ENCODE data around the gene UPK3A. TPM values are rescaled to one million over a fixed set of nuclear protein-coding genes. Genes with fewer than 3 reads are reported as not detected.

The UPK3A gene
- polyA plus RNA-seq, 1 of the 3 experiments (the other 2 are of a cell fraction), result not detected

- no peak for TF ChIP-seq USF1 (IDR thresholded peaks at IDR 0.05; ENCODE audit: borderline replicate concordance, low read depth)
- no peak for TF ChIP-seq PBX3 (IDR thresholded peaks at IDR 0.05)
- no peak for TF ChIP-seq IRF3 (IDR thresholded peaks at IDR 0.05; ENCODE audit: low read depth, low read length)
- TF ChIP-seq EP300 (IDR thresholded peaks at IDR 0.05; ENCODE audit: borderline replicate concordance in 1 of 2, low read depth in 1 of 2, low read length in 1 of 2), result no peak
- TF ChIP-seq MEF2A (IDR thresholded peaks at IDR 0.05; ENCODE audit: borderline replicate concordance, low read depth), result no peak
- TF ChIP-seq FOSL2 (IDR thresholded peaks at IDR 0.05; ENCODE audit: borderline replicate concordance, low read depth), result no peak
- peak; percentile 0; the same call in 1 of the 2 replicates for TF ChIP-seq RAD21 (IDR thresholded peaks at IDR 0.05; ENCODE audit: low read length)
- no peak for TF ChIP-seq FOXJ3 (CRISPR knock-in tag; IDR thresholded peaks at IDR 0.05)
- TF ChIP-seq ELF1 (IDR thresholded peaks at IDR 0.05), result no peak; the same call in 1 of the 2 replicates
Measured at GRCh38 chr22:45309422-45310227, 24.9 kb downstream of the UPK3A start, which contains the start of gene FAM118A (continued).

GRCh38 chr22:45310331-45310976, 25.7 kb downstream of the UPK3A start:
- Histone ChIP-seq H3K4me3 (ENCODE audit: low read depth in 2 of 2, low read length in 1 of 2) (peak overlapping the region; percentile 81 to 90), H3K9me2 (no peaks in the 10 kb centered on the region), H3K4me2 (peak overlapping the region; percentile 99), H4K20me1 (ENCODE audit: insufficient read depth) (no peaks in the 10 kb centered on the region), H3K79me2 (ENCODE audit: insufficient read depth) (peaks cover 42% of the 10 kb centered on the region), H3K9me3 (no peaks in the 10 kb centered on the region), H3K27ac (ENCODE audit: low read depth in 2 of 2, low read length in 1 of 2) (peak overlapping the region; percentile 53 to 77; a peak in 2 of 4 replicates), H2AFZ (ENCODE audit: low read depth) (peak overlapping the region; percentile 75; the same call in 1 of the 2 replicates), H3K36me3 (replicated peaks in 1 of 2; ENCODE audit: control insufficient read depth in 1 of 2, insufficient read depth in 2 of 2, low read length in 1 of 2) (no peaks in the 10 kb centered on the region), H3K27me3 (ENCODE audit: insufficient read depth) (no peaks in the 10 kb centered on the region), H3F3A (replicated peaks; ENCODE audit: insufficient read depth) (no peaks in the 10 kb centered on the region), H3K4me1 (ENCODE audit: control insufficient read depth in 1 of 2, insufficient read depth in 2 of 2, low read depth in 1 of 2, low read length in 1 of 2) (peaks cover 0 to 49% of the 10 kb centered on the region in 2 experiments; a peak in 2 of 4 replicates), H3K9ac (peak overlapping the region; percentile 84)
- no peak for TF ChIP-seq PBX3 (IDR thresholded peaks at IDR 0.05)
- no peak for TF ChIP-seq USF1 (IDR thresholded peaks at IDR 0.05; ENCODE audit: borderline replicate concordance, low read depth)
- no peak for TF ChIP-seq NFIC (IDR thresholded peaks at IDR 0.05; ENCODE audit: borderline replicate concordance)
- TF ChIP-seq GATA2 (CRISPR knock-in tag; IDR thresholded peaks at IDR 0.05), result no peak
- no peak for TF ChIP-seq GABPA (IDR thresholded peaks at IDR 0.05; ENCODE audit: low read depth)
- TF ChIP-seq JUND (IDR thresholded peaks at IDR 0.05), result no peak
- no peak for TF ChIP-seq POLR2AphosphoS5 (IDR thresholded peaks at IDR 0.05; ENCODE audit: low read depth, low read length)
- TF ChIP-seq SIN3A (IDR thresholded peaks at IDR 0.05; ENCODE audit: borderline replicate concordance, low read depth, low read length), result no peak
- TF ChIP-seq ZBTB33 (IDR thresholded peaks at IDR 0.05; ENCODE audit: borderline replicate concordance, low read depth), result no peak
- TF ChIP-seq SMC3 (IDR thresholded peaks at IDR 0.05; ENCODE audit: low read depth, low read length), result no peak
- DNase-seq, result no peak
- CTCF ChIA-PET, result interaction anchor here (0.6 to 1.0 kb wide), 3 partner anchors 18 to 243 kb away, joined by 3 read pairs; no protein-coding TSS in a partner anchor
- WGBS (ENCODE audit: low lambda C conversion rate), result 22% methylated on average over 25 of the region's 33 CpGs
- POLR2A ChIA-PET, result interaction anchor here (0.6 kb wide), 1 partner anchor 181 kb away, joined by 4 read pairs; no protein-coding TSS in a partner anchor

Measured in SK-N-SH (cell line).